Activated CD4-positive, alpha-beta T cell treated with anti-CD3 and anti-CD28 coated beads, Interleukin-2, amount 50 U/mL, for 24 hours (primary cell): Measurements from ENCODE around the gene ZNF468.
"Not testable (repeated sequence)": the region's sequence is repeated elsewhere in the genome, so short reads cannot be mapped to it uniquely, and the experiment has no call there.

Experiments used
- DNase-seq, 2 donors: peaks; one replicate each; pipeline ENCODE4 v3.0.0-alpha.2; 2020; ENCODE audit warnings: low read depth in 1 of 2, low spot score in 1 of 2

Gene ZNF468

GRCh38 chr19:52829866-52830265 lies 27.6 kb downstream of the ZNF468 start:
- not testable (repeated sequence) for DNase-seq

GRCh38 chr19:52825765-52826164 lies 31.7 kb downstream of the ZNF468 start:
- DNase-seq = no peak

GRCh38 chr19:52823676-52824075 lies 33.7 kb downstream of the ZNF468 start:
- DNase-seq = no peak

GRCh38 chr19:52821204-52821960 lies 36.0 kb downstream of the ZNF468 start, which contains the start of gene ZNF28:
TSS of gene ZNF28 (minus strand) at chr19:52821633. CDS start at chr19:52817958, 3,675 bp downstream.
- DNase-seq = peak; percentile 26 to 36

- DNase-seq = peak in 1 of 2 donors; percentile 3
Measured at GRCh38 chr19:52820472-52821203, 36.8 kb downstream of the ZNF468 start.

GRCh38 chr19:52809801-52810200 lies 47.6 kb downstream of the ZNF468 start:
- no peak for DNase-seq

- DNase-seq = not testable (repeated sequence)
Measured at GRCh38 chr19:52799950-52800640, 57.3 kb downstream of the ZNF468 start.

GRCh38 chr19:52789440-52789839 lies 68.0 kb downstream of the ZNF468 start:
- no peak for DNase-seq
